ENCODE data around the gene COMMD6.
A peak's percentile ranks its signal among the peaks of the same experiment; 100 is the strongest.

COMMD6 gene

GRCh38 chr13:75495938-75496337 lies 41.7 kb downstream of the COMMD6 start:
- TF ChIP-seq, protein P1, sequence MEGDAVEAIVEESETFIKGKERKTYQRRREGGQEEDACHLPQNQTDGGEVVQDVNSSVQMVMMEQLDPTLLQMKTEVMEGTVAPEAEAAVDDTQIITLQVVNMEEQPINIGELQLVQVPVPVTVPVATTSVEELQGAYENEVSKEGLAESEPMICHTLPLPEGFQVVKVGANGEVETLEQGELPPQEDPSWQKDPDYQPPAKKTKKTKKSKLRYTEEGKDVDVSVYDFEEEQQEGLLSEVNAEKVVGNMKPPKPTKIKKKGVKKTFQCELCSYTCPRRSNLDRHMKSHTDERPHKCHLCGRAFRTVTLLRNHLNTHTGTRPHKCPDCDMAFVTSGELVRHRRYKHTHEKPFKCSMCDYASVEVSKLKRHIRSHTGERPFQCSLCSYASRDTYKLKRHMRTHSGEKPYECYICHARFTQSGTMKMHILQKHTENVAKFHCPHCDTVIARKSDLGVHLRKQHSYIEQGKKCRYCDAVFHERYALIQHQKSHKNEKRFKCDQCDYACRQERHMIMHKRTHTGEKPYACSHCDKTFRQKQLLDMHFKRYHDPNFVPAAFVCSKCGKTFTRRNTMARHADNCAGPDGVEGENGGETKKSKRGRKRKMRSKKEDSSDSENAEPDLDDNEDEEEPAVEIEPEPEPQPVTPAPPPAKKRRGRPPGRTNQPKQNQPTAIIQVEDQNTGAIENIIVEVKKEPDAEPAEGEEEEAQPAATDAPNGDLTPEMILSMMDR (conservative IDR thresholded peaks at IDR 0.05; ENCODE audit: control insufficient read depth, insufficient read depth, low read depth, low read length) = no peak
- peak; percentile 50 for DNase-seq (ENCODE audit: low read depth)
- no peak overlapping the region for H3K4me3 ChIP-seq (ENCODE audit: control insufficient read depth, low read depth, low read length)

GRCh38 chr13:75494491-75494890 lies 43.1 kb downstream of the COMMD6 start:
- DNase-seq (ENCODE audit: low read depth) = no peak
- TF ChIP-seq, protein P1 (conservative IDR thresholded peaks at IDR 0.05; ENCODE audit: control insufficient read depth, insufficient read depth, low read depth, low read length) = no peak
- H3K4me3 ChIP-seq (ENCODE audit: control insufficient read depth, low read depth, low read length) = no peak overlapping the region

GRCh38 chr13:75493156-75493555 lies 44.5 kb downstream of the COMMD6 start:
- DNase-seq (ENCODE audit: low read depth) = no peak
- TF ChIP-seq, protein P1 (conservative IDR thresholded peaks at IDR 0.05; ENCODE audit: control insufficient read depth, insufficient read depth, low read depth, low read length) = no peak
- no peak overlapping the region for H3K4me3 ChIP-seq (ENCODE audit: control insufficient read depth, low read depth, low read length)

DNA sequence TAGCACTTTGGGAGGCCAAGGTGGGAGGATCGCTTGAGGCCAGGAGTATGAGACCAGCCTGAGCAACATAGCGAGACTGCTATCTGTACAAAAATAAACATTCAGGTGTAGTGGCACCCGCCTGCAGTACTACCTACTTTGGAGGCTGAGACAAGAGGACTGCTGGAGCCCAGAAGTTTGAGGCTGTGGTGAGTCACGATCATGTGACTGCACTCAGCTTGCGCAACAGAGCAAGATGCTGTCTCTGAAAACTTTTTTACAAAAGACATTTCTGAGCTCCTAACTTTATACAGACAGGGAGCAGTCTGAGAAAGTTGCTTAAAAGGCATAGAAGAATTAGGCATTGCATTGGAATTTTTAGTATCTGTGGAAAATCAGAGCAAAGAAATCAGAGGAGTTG lies 45.3 kb downstream of the COMMD6 start:
- TF ChIP-seq, protein P1 (conservative IDR thresholded peaks at IDR 0.05; ENCODE audit: control insufficient read depth, insufficient read depth, low read depth, low read length) = no peak
- DNase-seq (ENCODE audit: low read depth) = peak; percentile 51
- no peak overlapping the region for H3K4me3 ChIP-seq (ENCODE audit: control insufficient read depth, low read depth, low read length)

DNA sequence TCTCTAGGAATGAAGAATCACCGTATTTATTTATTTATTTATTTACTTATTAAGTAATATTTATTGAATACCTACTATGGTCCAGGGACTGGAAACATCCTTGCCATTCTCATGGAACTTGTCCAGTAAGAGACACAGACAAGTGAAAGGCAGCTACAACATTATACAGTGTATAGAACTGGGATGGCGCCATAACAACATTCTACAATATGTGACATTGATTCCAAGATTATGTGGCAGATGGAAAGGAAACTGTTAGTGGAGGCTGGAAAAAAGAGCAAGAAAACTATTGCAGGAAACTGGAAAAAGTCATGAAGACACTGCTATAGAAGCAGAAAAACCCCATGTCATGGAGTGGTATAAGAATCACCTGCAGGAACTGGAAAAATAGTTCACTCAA lies 46.3 kb downstream of the COMMD6 start:
- no peak for DNase-seq (ENCODE audit: low read depth)
- H3K4me3 ChIP-seq (ENCODE audit: control insufficient read depth, low read depth, low read length) = no peak overlapping the region
- TF ChIP-seq, protein P1 (conservative IDR thresholded peaks at IDR 0.05; ENCODE audit: control insufficient read depth, insufficient read depth, low read depth, low read length) = no peak

- TF ChIP-seq, protein P1 (conservative IDR thresholded peaks at IDR 0.05; ENCODE audit: control insufficient read depth, insufficient read depth, low read depth, low read length) = no peak
- peak overlapping the region; percentile 1 for H3K4me3 ChIP-seq (ENCODE audit: control insufficient read depth, low read depth, low read length)
- peak; percentile 84 for DNase-seq (ENCODE audit: low read depth)
These were observed 48.0 kb downstream of the COMMD6 start for GRCh38 chr13:75489502-75490263.
